NCI-H82 treated with DMSO at 0.1 percent for 48 hours (cell line): Measurements from ENCODE around the gene AUH.
"Not testable (repeated sequence)": the region's sequence is repeated elsewhere in the genome, so short reads cannot be mapped to it uniquely, and the experiment has no call there.

ENCODE experiments used
- DNase-seq: peaks from one replicate; lab custom pipeline; 2025; ENCODE audit not compliant: unreplicated experiment; lab: John Stamatoyannopoulos, UW

The AUH gene

GRCh38 chr9:91211414-91211813 is 150.3 kb downstream of the AUH start:
- DNase-seq, result no peak

- no peak for DNase-seq
Measured at GRCh38 chr9:91210318-91210717, 151.4 kb downstream of the AUH start.

- no peak for DNase-seq
Measured at GRCh38 chr9:91208837-91209236, 152.9 kb downstream of the AUH start.

- DNase-seq, result no peak
Measured at GRCh38 chr9:91208419-91208745, 153.3 kb downstream of the AUH start.

GRCh38 chr9:91207729-91208418 is 153.8 kb downstream of the AUH start:
- no peak for DNase-seq

- DNase-seq, result no peak
Measured at GRCh38 chr9:91207397-91207728, 154.4 kb downstream of the AUH start.

- DNase-seq, result no peak
Measured at GRCh38 chr9:91206806-91207205, 154.9 kb downstream of the AUH start.

GRCh38 chr9:91202736-91203283 is 158.9 kb downstream of the AUH start:
- DNase-seq, result no peak

GRCh38 chr9:91200692-91201336 is 160.9 kb downstream of the AUH start:
- DNase-seq, result no peak

DNA sequence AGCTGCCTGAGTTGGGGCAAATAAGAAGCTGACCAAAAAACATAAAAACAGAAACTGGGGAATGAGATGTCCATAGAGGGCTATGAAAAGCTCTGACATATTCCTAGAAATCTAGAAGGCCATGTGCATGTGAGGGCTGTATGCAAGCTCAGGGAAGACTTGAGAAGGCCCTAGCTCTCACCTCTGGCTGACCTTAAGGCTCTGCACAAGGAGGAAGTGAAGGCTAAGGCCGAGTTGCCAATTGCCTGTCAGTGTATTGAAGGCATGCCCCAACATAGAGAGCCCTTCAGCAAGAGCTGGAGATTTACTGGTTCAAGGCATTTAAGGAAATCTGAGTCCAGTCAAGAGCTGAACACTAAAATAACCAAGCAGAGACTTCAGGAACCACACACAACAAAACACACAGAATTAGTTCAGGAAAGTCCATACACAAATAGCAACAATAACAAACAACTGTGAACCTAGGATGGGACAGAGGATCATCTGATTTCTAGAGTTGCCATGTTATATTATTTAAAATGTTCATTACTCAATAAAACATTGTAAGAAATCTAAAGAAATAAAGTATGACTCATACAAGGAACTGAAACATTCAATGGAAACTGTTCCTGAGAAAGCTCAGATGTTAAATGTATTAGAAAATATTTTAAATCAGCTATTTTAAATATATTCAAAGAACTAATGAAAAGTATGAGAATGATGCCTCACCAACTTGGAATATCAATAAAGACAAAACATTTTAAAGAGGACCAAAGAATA is 161.8 kb downstream of the AUH start:
- no peak for DNase-seq

GRCh38 chr9:91198881-91199280 is 162.8 kb downstream of the AUH start:
- DNase-seq, result not testable (repeated sequence)

GRCh38 chr9:91198405-91198804 is 163.3 kb downstream of the AUH start:
- DNase-seq, result no peak

DNA sequence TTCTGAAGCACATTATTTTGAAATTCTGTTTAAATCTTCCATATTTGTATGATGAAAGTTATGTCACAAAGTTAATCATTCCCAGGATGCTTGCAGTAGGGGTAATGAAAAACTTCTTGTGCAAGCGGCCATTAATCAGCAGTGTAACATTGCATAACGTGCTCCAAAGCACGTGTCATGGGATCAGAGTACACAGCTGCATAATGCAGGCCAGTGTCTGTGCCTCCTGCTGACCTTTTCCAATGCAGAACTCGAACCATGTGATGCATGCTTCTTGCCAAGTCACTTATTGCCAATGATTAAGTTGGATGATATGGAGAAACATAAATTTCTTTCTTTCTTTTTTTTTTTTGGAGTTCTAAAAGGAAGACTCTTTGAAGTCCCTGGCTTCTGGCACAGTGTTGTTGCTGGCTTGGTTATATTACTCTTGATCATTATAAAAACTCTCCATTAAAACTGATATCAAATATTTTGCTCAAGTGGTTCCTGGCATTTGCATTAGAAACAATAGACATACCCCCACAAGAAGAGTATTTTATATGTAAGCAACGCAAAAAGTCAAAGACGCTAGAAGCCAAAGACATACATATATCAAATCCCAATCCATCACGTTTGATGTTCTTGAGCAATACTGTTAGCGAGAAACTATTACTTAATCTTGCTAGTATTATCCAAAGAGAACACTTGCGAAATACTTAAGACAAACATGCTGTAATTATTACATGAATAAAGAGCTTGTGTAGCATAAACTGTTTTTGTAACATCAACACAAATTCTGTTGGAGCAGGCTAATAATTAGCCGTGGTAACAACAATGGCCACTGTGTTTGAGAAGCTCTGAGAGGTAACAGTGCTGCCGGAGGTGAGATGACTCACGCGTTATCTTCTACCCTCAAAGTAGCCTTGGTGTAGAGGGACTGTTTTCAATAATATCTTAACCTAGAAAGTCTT is 164.2 kb downstream of the AUH start:
- DNase-seq, result no peak

DNA sequence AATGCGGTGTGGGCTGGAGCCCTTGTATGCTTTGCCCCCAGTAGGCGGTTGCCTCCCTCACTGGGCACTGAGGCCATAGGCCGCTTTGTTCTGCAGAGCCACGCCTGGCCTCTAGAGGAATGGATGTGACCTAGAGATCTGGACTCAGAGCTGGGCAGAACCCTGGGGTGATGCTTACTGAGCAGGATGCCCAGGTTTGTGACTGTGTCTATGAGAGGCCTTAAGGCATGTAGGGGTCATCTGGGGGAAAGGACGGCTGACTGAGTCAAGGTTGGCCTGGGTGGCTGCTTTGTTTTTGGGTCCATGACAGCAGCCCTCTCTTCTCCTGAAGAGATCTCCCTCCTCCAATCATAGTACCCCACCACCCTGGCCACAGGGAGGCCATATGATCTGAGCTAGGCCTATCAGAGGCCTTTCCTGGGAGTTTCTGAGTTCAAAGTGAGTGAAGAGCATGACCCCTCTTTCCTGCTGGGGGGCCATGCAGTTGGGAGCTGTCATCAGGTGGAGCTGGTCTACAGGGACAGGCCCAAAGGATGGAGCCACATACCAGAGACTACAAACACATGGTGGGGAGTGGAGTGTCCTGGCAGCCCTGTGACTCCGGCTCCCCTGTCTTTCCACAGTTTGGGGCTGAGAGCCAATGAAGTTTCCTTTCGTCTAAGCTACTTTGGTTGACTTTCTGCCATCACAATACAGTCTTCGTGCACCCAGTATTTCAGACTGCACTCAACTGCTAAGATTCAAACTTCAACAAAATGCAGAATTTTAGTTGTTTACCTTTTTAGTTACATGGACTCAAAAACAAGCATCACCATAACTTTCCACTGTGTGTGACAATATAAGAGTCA is 165.4 kb downstream of the AUH start:
- no peak for DNase-seq

DNA sequence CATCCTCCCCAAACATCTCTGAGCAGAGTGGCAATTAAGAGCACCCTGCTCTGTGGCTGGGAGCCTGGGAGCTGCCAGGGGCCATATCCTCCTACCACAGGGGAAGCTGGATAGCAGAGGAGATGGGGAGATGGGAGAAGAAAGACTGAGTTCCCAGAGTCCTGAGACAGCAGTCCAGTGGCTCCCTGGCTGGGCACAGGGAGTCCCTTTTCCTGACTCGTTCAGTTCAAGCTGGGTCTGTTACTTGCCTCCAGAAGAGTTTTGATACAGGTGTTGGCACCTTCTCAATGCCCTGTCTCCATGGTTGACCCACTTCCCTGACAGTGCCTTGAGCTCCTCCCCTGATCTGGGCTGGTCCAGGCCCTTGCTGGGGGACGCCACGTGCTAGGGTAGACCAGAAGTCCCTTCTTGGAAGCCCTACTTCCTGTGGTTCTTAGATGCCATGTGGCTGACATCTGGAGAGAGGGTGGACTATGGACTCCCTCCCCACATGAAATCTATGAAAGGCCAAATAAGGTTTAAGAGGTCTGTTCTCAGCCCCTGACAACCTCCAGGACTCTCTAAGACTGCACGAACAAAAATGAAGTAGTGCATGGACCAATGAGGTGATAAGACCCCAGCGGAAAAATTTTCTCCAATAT is 166.2 kb downstream of the AUH start:
- no peak for DNase-seq

- DNase-seq, result no peak
Measured at GRCh38 chr9:91193658-91194391, 167.9 kb downstream of the AUH start.

DNA sequence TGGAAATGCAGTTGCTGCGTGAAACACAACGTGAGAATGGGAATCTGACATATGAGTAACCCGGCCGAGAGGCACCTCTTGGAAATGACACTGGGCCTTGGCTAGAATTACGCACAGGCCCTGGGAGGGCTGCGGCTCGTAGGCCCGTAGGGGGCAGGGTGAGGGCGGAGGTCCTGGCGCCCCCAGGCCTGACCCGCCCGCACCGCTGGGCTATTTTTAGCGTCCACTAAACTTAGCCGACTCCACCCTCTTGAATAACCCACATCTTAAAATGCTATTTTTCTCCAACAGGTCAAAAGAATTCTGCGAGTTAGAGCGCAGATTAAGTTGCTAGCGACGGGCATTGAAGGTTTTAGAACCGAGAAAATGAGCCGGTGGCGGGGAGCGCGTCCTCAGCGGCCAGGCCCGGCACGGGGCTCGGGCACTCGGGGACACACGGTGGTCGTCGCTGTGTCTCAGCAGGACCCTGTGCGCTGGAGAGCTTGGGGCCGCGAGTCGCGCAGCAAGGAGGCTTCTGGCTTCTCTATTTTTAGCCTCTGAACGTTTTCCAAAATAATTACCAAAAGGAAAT is 168.5 kb downstream of the AUH start:
- no peak for DNase-seq

GRCh38 chr9:91192381-91193086 is 169.2 kb downstream of the AUH start:
- DNase-seq, result peak; percentile 63
